MM.1S (cell line): ENCODE results near the gene ARHGAP11A.

ENCODE experiments used
- DNase-seq: peaks from one replicate; pipeline ENCODE4 v3.0.0-alpha.2; 2015
- H2AFZ ChIP-seq: fragments of 300-600 bp; sonication (generic); 2 replicates; pipeline ENCODE4 v1.6.0; 2016; ENCODE audit warnings: antibody characterized with exemption, low read length
- H3F3A ChIP-seq: fragments of 300-600 bp; sonication (generic); 2 replicates; pipeline ENCODE4 v1.6.1; 2016; ENCODE audit warnings: mild to moderate bottlenecking, antibody characterized with exemption, low read length, moderate library complexity, mixed read lengths; ENCODE audit not compliant: insufficient read depth
- H3K27ac ChIP-seq: fragments of 300-600 bp; sonication (generic); 2 replicates; pipeline ENCODE4 v1.5.1; 2016; ENCODE audit warnings: mild to moderate bottlenecking, low read length
- H3K27me3 ChIP-seq: fragments of 300-600 bp; sonication (generic); replicated peaks from 2 replicates; pipeline ENCODE4 v1.6.0; 2016; ENCODE audit warnings: low read length; ENCODE audit not compliant: insufficient read depth
- H3K36me3 ChIP-seq: fragments of 300-600 bp; sonication (generic); replicated peaks from 2 replicates; pipeline ENCODE4 v1.6.1; 2016; ENCODE audit warnings: mild to moderate bottlenecking, low read length, mixed read lengths; ENCODE audit not compliant: insufficient read depth
- H3K4me1 ChIP-seq: fragments of 300-600 bp; sonication (generic); 2 replicates; pipeline ENCODE4 v1.6.1; 2016; ENCODE audit warnings: low read length, mixed read lengths
- H3K4me2 ChIP-seq: fragments of 300-600 bp; sonication (generic); 2 replicates; pipeline ENCODE4 v1.6.0; 2016; ENCODE audit warnings: low read depth, low read length
- H3K4me3 ChIP-seq: fragments of 300-600 bp; sonication (generic); 2 replicates; pipeline ENCODE4 v1.5.1; 2016; ENCODE audit warnings: low read length, mixed read lengths
- H3K79me2 ChIP-seq: fragments of 300-600 bp; sonication (generic); 2 replicates; pipeline ENCODE4 v1.6.1; 2016; ENCODE audit warnings: mixed run types, low read length, mixed read lengths
- H3K9ac ChIP-seq: fragments of 300-600 bp; sonication (generic); 2 replicates; pipeline ENCODE4 v1.6.1; 2016; ENCODE audit warnings: low read length, mixed read lengths
- H3K9me2 ChIP-seq: fragments of 300-600 bp; sonication (generic); replicated peaks from 2 replicates; pipeline ENCODE4 v1.6.1; 2016; ENCODE audit warnings: mild to moderate bottlenecking, low read length, mixed read lengths; ENCODE audit not compliant: insufficient read depth
- H3K9me3 ChIP-seq: fragments of 300-600 bp; sonication (generic); replicated peaks from 2 replicates; pipeline ENCODE4 v1.6.1; 2016; ENCODE audit warnings: mild to moderate bottlenecking, low read length, mixed read lengths; ENCODE audit not compliant: insufficient read depth
- H4K20me1 ChIP-seq: fragments of 300-600 bp; sonication (generic); 2 replicates; pipeline ENCODE4 v1.6.1; 2016; ENCODE audit warnings: mild to moderate bottlenecking, low read length, moderate library complexity, mixed read lengths; ENCODE audit not compliant: insufficient read depth
- EZH2 ChIP-seq: fragments of 300-600 bp; sonication (generic); optimal IDR thresholded peaks from 2 replicates; pipeline ENCODE3; 2017; ENCODE audit warnings: low read depth, mild to moderate bottlenecking, antibody characterized with exemption, low read length, mixed read lengths
- EZH2phosphoT487 ChIP-seq: fragments of 300-600 bp; sonication (generic); IDR thresholded peaks from 2 replicates; pipeline ENCODE4 v1.6.1; 2018; ENCODE audit warnings: antibody characterized with exemption, low read length
- TF ChIP-seq, protein P1 (sequence below): fragments of 300-600 bp; sonication (generic); IDR thresholded peaks from 2 replicates; pipeline ENCODE4 v1.5.1; 2016; ENCODE audit warnings: antibody characterized with exemption, low read length, mixed read lengths

The ARHGAP11A gene

DNA sequence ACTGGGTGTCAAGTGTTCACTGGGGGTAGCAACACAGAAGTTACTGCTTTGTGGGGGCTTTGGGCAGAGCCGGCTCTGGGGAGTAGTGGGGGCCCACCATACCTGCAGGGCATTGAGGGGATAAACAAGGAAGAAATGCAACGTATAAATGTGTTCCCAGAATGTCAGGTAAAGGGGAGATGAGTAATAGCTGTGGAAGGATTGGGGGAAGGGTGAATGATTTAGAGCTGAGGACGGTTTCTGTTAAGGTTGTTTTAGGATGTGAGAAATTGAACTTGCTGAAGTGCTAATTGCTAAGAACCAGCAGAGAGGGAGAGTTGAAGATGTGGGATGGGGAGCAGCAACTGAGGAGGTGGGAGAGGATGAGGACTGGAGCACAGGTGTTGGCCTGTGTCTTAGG is 36.9 kb downstream of the ARHGAP11A start:
- Histone ChIP-seq H3K9ac (no peak overlapping the region), H3K27ac (no peak overlapping the region), H3K4me2 (no peak overlapping the region), H3K9me2 (no peaks in the 10 kb centered on the region), H3F3A (peaks cover 9% of the 10 kb centered on the region), H3K4me3 (no peak overlapping the region), H4K20me1 (no peaks in the 10 kb centered on the region), H3K79me2 (no peaks in the 10 kb centered on the region), H3K9me3 (no peaks in the 10 kb centered on the region), H3K36me3 (0 out of 2 replicates have a peak, but pooled peaks cover 7% of the 10 kb centered on the region), H2AFZ (no peak overlapping the region), H3K4me1 (peaks cover 10% of the 10 kb centered on the region; the same call in 1 of the 2 replicates), H3K27me3 (no peaks in the 10 kb centered on the region)
- no peak for DNase-seq
- TF ChIP-seq, protein P1, sequence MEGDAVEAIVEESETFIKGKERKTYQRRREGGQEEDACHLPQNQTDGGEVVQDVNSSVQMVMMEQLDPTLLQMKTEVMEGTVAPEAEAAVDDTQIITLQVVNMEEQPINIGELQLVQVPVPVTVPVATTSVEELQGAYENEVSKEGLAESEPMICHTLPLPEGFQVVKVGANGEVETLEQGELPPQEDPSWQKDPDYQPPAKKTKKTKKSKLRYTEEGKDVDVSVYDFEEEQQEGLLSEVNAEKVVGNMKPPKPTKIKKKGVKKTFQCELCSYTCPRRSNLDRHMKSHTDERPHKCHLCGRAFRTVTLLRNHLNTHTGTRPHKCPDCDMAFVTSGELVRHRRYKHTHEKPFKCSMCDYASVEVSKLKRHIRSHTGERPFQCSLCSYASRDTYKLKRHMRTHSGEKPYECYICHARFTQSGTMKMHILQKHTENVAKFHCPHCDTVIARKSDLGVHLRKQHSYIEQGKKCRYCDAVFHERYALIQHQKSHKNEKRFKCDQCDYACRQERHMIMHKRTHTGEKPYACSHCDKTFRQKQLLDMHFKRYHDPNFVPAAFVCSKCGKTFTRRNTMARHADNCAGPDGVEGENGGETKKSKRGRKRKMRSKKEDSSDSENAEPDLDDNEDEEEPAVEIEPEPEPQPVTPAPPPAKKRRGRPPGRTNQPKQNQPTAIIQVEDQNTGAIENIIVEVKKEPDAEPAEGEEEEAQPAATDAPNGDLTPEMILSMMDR: no peak
- TF ChIP-seq EZH2phosphoT487 (no peak), EZH2 (no peak)

DNA sequence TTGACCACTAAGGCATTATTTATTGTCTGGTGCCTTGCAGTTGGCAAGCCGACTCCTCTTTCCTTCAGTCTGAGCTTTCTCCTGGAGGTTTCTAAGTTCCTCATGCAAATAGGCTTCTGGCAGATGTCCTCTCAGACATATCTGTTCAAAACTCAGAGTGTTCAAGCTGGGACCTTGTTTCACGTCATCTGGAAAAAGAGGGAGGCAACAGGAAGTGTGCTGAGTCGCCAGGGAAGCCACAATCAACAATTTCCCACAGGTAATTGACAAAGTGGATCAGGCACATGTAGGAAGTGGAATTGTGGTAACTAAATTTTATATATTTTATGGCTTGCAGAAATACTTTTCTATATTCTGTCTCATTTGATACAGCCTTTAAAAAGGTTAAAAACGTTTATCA is 40.8 kb downstream of the ARHGAP11A start:
- Histone ChIP-seq H4K20me1 (no peaks in the 10 kb centered on the region), H3K9me2 (no peaks in the 10 kb centered on the region), H3K36me3 (0 out of 2 replicates have a peak, but pooled peaks cover 7% of the 10 kb centered on the region), H3K9ac (no peak overlapping the region), H2AFZ (no peak overlapping the region), H3K4me2 (peak overlapping the region; percentile 46; the same call in 1 of the 2 replicates), H3F3A (peaks cover 14% of the 10 kb centered on the region), H3K4me3 (no peak overlapping the region), H3K27ac (no peak overlapping the region), H3K79me2 (no peaks in the 10 kb centered on the region), H3K27me3 (no peaks in the 10 kb centered on the region), H3K9me3 (no peaks in the 10 kb centered on the region), H3K4me1 (peaks cover 15% of the 10 kb centered on the region)
- TF ChIP-seq EZH2: no peak
- TF ChIP-seq, protein P1: no peak
- TF ChIP-seq EZH2phosphoT487: no peak
- no peak for DNase-seq

DNA sequence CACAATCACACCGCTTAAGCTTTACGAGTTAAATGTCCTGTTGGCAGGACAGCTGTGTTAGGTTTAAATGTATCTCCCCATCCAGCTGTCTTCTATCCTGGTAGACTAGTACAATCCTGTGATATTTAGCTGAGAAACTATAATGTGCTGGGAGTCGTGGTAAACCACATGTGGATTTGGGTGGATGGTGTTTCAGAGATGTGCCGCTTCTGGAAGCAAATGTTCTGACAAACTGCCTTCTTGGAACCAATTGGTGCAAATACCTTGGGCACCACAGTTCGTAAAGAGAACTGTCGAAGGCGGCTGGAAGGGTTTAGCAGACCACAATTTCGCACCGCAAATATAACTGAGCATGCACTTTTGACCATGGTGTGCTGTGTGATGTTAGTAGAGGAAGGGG is 41.2 kb downstream of the ARHGAP11A start:
- Histone ChIP-seq H3K79me2 (no peaks in the 10 kb centered on the region), H3F3A (peaks cover 14% of the 10 kb centered on the region), H3K9me2 (no peaks in the 10 kb centered on the region), H3K9ac (no peak overlapping the region), H4K20me1 (no peaks in the 10 kb centered on the region), H3K27me3 (no peaks in the 10 kb centered on the region), H3K4me2 (peak overlapping the region; percentile 46), H3K4me1 (peaks cover 15% of the 10 kb centered on the region), H3K27ac (peak overlapping the region; percentile 37; the same call in 1 of the 2 replicates), H2AFZ (peak overlapping the region; percentile 29; the same call in 1 of the 2 replicates), H3K9me3 (no peaks in the 10 kb centered on the region), H3K36me3 (0 out of 2 replicates have a peak, but pooled peaks cover 7% of the 10 kb centered on the region), H3K4me3 (no peak overlapping the region)
- TF ChIP-seq EZH2phosphoT487 (no peak), EZH2 (no peak)
- TF ChIP-seq, protein P1: no peak
- DNase-seq: no peak
